Mesenchymal stem cell (in vitro differentiated cells and primary cell): ENCODE data around the gene PDE6B.

Experiments
- DNase-seq: peaks from one replicate; pipeline ENCODE4 v3.0.0-alpha.2; 2013
- H2AFZ ChIP-seq: one replicate; pipeline ENCODE4 v1.6.1; 2013; ENCODE audit warnings: low read depth, mild to moderate bottlenecking, control low read depth, inconsistent platforms, low read length, moderate library complexity
- H2AK5ac ChIP-seq: 2 replicates; pipeline ENCODE4 v1.6.1; 2013; ENCODE audit warnings: low read length, moderate library complexity, mild to moderate bottlenecking, inconsistent platforms; ENCODE audit not compliant: severe bottlenecking
- H2BK120ac ChIP-seq: one replicate; pipeline ENCODE4 v1.6.1; 2013; ENCODE audit warnings: low read depth, mild to moderate bottlenecking, inconsistent platforms, low read length, moderate library complexity
- H2BK12ac ChIP-seq, 2 experiments: one replicate each; pipeline ENCODE4 v1.6.1; 2013; ENCODE audit warnings: inconsistent platforms in 2 of 2, low read length in 2 of 2, mild to moderate bottlenecking in 2 of 2, moderate library complexity in 2 of 2, control low read depth in 1 of 2
- H2BK15ac ChIP-seq: one replicate; pipeline ENCODE4 v1.6.1; 2013; ENCODE audit warnings: mild to moderate bottlenecking, low read depth, inconsistent platforms; ENCODE audit not compliant: poor library complexity, severe bottlenecking
- H2BK5ac ChIP-seq: 2 replicates; pipeline ENCODE4 v1.6.1; 2013; ENCODE audit warnings: low read depth, mild to moderate bottlenecking, low read length, control low read depth, inconsistent platforms; ENCODE audit not compliant: poor library complexity, severe bottlenecking
- H3K14ac ChIP-seq, 2 experiments: one replicate each; pipeline ENCODE4 v1.6.1; 2013; ENCODE audit warnings: inconsistent platforms in 2 of 2, low read length in 2 of 2, control low read depth in 1 of 2, mild to moderate bottlenecking in 1 of 2, moderate library complexity in 1 of 2
- H3K18ac ChIP-seq, 2 experiments: one replicate each; pipeline ENCODE4 v1.6.1; 2013; ENCODE audit warnings: inconsistent platforms in 2 of 2, low read length in 2 of 2, control low read depth in 1 of 2, low read depth in 1 of 2, mild to moderate bottlenecking in 1 of 2
- H3K23ac ChIP-seq, 2 experiments: one replicate each; pipeline ENCODE4 v1.6.1; 2013; ENCODE audit warnings: inconsistent platforms in 2 of 2, low read length in 2 of 2, mild to moderate bottlenecking in 2 of 2, moderate library complexity in 2 of 2, control low read depth in 1 of 2
- H3K27ac ChIP-seq: 2 replicates; pipeline ENCODE4 v1.5.1; 2013; ENCODE audit warnings: mild to moderate bottlenecking, moderate library complexity, low read length, control low read depth, inconsistent platforms; ENCODE audit not compliant: poor library complexity, severe bottlenecking
- H3K27me3 ChIP-seq, 2 experiments: 2 replicates each; pipeline versions ENCODE4 v1.6.1 to v1.7.0; 2013; ENCODE audit warnings: low read length in 2 of 2, mild to moderate bottlenecking in 2 of 2, moderate library complexity in 2 of 2, control low read depth in 1 of 2, inconsistent platforms in 1 of 2; ENCODE audit not compliant: control insufficient read depth in 1 of 2, insufficient read depth in 1 of 2
- H3K36me3 ChIP-seq, 2 experiments: 2 replicates each; pipeline versions ENCODE4 v1.6.1 to v1.7.0; 2013; ENCODE audit warnings: low read length in 2 of 2, control low read depth in 1 of 2, inconsistent platforms in 1 of 2, low read depth in 1 of 2, mild to moderate bottlenecking in 1 of 2; ENCODE audit not compliant: insufficient read depth in 2 of 2, control insufficient read depth in 1 of 2
- H3K4ac ChIP-seq, 2 experiments: one replicate each; pipeline ENCODE4 v1.6.1; 2013; ENCODE audit warnings: inconsistent platforms in 2 of 2, low read length in 2 of 2, mild to moderate bottlenecking in 2 of 2, moderate library complexity in 2 of 2, control low read depth in 1 of 2, low read depth in 1 of 2
- H3K4me1 ChIP-seq: 2 replicates; pipeline ENCODE4 v1.6.1; 2013; ENCODE audit warnings: low read depth, low read length, control low read depth; ENCODE audit not compliant: control insufficient read depth, insufficient read depth
- H3K4me2 ChIP-seq: 2 replicates; pipeline ENCODE4 v1.6.1; 2013; ENCODE audit warnings: low read length, mild to moderate bottlenecking, inconsistent platforms; ENCODE audit not compliant: poor library complexity, severe bottlenecking
- H3K4me3 ChIP-seq, 2 experiments: 2 replicates each; pipeline versions ENCODE4 v1.5.1 to v1.7.0; 2013; ENCODE audit warnings: low read length in 2 of 2, mild to moderate bottlenecking in 2 of 2, control low read depth in 1 of 2, low read depth in 1 of 2; ENCODE audit not compliant: insufficient read depth in 1 of 2
- H3K79me1 ChIP-seq: replicated peaks from 2 replicates; pipeline ENCODE4 v1.6.1; 2013; ENCODE audit warnings: mild to moderate bottlenecking, control low read depth, low read length, inconsistent platforms; ENCODE audit not compliant: poor library complexity, severe bottlenecking
- H3K9ac ChIP-seq: 2 replicates; pipeline ENCODE4 v1.7.0; 2013; ENCODE audit warnings: mild to moderate bottlenecking, low read length, moderate library complexity
- H3K9me3 ChIP-seq: 2 replicates; pipeline ENCODE4 v1.7.0; 2013; ENCODE audit warnings: mild to moderate bottlenecking, low read length; ENCODE audit not compliant: control insufficient read depth
- H4K8ac ChIP-seq: one replicate; pipeline ENCODE4 v1.6.1; 2013; ENCODE audit warnings: inconsistent platforms, mild to moderate bottlenecking, low read length, moderate library complexity
- H4K91ac ChIP-seq: one replicate; pipeline ENCODE4 v1.6.1; 2013; ENCODE audit warnings: mild to moderate bottlenecking, low read length, inconsistent platforms
- WGBS: methylation state at CpG from one replicate; pipeline ENCODE4 v1.1.7; 2013; ENCODE audit warnings: mixed read lengths; 5-methylcytosine and 5-hydroxymethylcytosine counted together

Gene PDE6B

DNA sequence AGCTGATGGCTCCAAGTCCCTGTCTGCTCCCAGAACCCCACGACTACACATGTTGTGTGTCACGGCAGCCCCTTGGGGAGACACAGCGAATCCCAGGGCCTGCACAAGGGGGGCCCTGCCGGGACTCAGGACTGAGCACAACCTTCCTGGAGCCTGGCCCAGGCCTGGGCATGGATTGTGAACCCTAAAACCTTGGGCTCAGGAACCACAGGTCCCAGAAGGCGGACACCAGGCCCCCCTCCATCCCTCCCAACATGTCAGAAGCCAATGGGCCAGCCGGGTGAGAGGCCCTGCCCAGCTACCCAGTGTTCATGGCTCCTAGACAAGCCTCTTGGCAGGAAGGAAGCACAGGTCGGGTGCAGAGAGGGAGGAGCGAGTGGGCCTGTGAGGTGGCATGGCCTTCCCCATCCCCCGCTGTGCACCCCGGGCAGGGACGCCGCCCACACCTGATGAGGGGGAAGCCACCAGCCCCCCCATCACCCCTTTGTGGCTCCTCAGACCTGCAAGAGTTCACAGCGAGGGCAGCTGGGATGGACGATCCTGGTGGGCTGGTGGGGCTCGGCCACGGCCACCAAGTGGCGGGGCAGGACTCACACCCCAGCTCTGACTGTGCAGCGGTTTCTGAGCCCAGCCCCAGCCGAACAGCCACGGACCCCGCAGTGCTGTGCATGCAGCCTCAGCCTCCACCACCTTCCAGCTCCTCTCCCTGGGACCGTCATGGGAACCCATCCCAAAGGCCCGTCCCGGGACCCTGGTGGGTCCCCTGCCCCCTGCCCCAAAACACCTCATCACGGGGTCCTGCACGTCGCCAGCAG is 3.7 kb downstream of the PDE6B start:
- Histone ChIP-seq H3K18ac (no peak overlapping the region), H4K8ac (no peak overlapping the region), H3K4ac (no peak overlapping the region), H3K23ac (no peak overlapping the region), H2BK15ac (no peak overlapping the region), H3K4me1 (peaks cover 20% of the 10 kb centered on the region), H3K4me3 (no peak overlapping the region), H3K27me3 (peaks cover 20 to 23% of the 10 kb centered on the region in 2 experiments), H2BK120ac (no peak overlapping the region), H2AFZ (no peak overlapping the region), H3K36me3 (no peaks in the 10 kb centered on the region), H3K4me2 (no peak overlapping the region), H2AK5ac (no peak overlapping the region), H3K9me3 (peaks cover 11% of the 10 kb centered on the region), H3K27ac (no peak overlapping the region), H2BK5ac (no peak overlapping the region), H3K14ac (no peak overlapping the region), H2BK12ac (no peak overlapping the region), H3K79me1 (no peaks in the 10 kb centered on the region), H3K9ac (no peak overlapping the region), H4K91ac (no peak overlapping the region)
- no peak for DNase-seq
- 89% methylated on average over 25 of the region's 27 CpGs for WGBS

GRCh38 chr4:629636-629914 is 4.2 kb downstream of the PDE6B start:
- no peak overlapping the region for H3K23ac ChIP-seq

DNA sequence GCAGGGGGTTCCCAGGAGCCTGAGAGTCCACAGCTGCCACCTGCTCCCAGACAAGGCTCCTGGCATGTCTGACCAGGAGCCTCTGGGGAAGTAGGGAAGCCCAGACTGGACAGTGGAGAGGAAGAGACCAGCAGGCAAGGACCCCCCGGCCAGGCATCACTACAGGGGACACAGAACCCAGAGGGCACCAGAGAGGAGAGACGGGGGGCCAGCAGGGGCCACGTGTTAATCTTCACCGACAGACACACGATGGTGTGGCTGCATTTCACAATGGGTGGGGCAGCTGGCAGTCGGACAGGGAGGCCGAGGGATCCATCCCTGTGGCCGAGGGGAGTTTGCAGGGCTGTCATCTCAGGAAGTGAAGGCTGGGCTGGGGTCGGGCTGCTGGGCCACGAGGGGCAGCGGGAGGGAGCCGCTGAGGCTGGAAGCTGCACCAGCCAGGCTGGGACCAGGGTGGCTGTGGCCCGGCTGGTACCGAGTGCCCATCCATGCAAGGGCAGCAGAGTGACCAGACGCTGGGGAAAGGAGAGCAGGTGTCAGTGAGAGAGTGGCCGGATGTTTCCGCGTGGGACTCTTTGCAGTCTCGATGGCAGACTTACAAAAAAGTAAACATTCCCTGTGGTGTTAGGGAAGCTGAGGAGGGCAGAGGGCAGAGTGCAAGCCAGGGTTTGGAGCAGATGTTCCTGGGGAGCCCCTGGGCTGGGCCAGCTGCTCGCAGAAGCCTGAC is 4.7 kb downstream of the PDE6B start:
- no peak overlapping the region for H2BK15ac ChIP-seq
- H3K18ac ChIP-seq, result no peak overlapping the region
- H3K4me1 ChIP-seq, result peaks cover 10% of the 10 kb centered on the region
- no peak overlapping the region for H3K4me2 ChIP-seq
- H2AK5ac ChIP-seq, result no peak overlapping the region
- no peak overlapping the region for H3K9ac ChIP-seq
- no peaks in the 10 kb centered on the region for H3K79me1 ChIP-seq
- H3K27ac ChIP-seq, result no peak overlapping the region
- H3K27me3 ChIP-seq, result peaks cover 16 to 23% of the 10 kb centered on the region in 2 experiments
- no peak overlapping the region for H2BK5ac ChIP-seq
- H3K36me3 ChIP-seq, result no peaks in the 10 kb centered on the region
- 75% methylated on average over 20 of the region's 20 CpGs for WGBS
- H3K9me3 ChIP-seq, result peaks cover 11% of the 10 kb centered on the region
- H2BK12ac ChIP-seq, result no peak overlapping the region
- H3K23ac ChIP-seq, result no peak overlapping the region
- H3K4me3 ChIP-seq, result no peak overlapping the region
- no peak overlapping the region for H2AFZ ChIP-seq
- no peak overlapping the region for H2BK120ac ChIP-seq
- no peak overlapping the region for H4K8ac ChIP-seq
- DNase-seq, result no peak
- no peak overlapping the region for H3K4ac ChIP-seq
- no peak overlapping the region for H3K14ac ChIP-seq
- no peak overlapping the region for H4K91ac ChIP-seq

More at GRCh38 chr4:629636-629914, 4.2 kb downstream of the PDE6B start:
- Histone ChIP-seq H3K4me1 (peaks cover 15% of the 10 kb centered on the region), H2BK5ac (no peak overlapping the region), H3K27me3 (peaks cover 18 to 23% of the 10 kb centered on the region in 2 experiments), H3K18ac (no peak overlapping the region), H3K36me3 (no peaks in the 10 kb centered on the region), H3K9ac (no peak overlapping the region), H3K4me2 (no peak overlapping the region), H3K14ac (no peak overlapping the region), H2AK5ac (no peak overlapping the region), H2BK12ac (no peak overlapping the region), H4K8ac (no peak overlapping the region), H2BK120ac (no peak overlapping the region), H3K4me3 (no peak overlapping the region), H3K27ac (no peak overlapping the region), H2AFZ (no peak overlapping the region), H2BK15ac (no peak overlapping the region), H3K79me1 (no peaks in the 10 kb centered on the region), H3K9me3 (peaks cover 11% of the 10 kb centered on the region), H3K4ac (no peak overlapping the region), H4K91ac (no peak overlapping the region)
- DNase-seq, result no peak
- WGBS, result 82% methylated on average over 9 of the region's 9 CpGs

GRCh38 chr4:630656-631055 is 5.3 kb downstream of the PDE6B start:
- Histone ChIP-seq H3K36me3 (no peaks in the 10 kb centered on the region), H2AFZ (no peak overlapping the region), H3K23ac (no peak overlapping the region), H3K14ac (no peak overlapping the region), H4K8ac (no peak overlapping the region), H4K91ac (no peak overlapping the region), H3K27me3 (peaks cover 16 to 23% of the 10 kb centered on the region in 2 experiments), H2BK15ac (no peak overlapping the region), H3K4me3 (no peak overlapping the region), H3K18ac (no peak overlapping the region), H3K4me2 (no peak overlapping the region), H3K4me1 (peaks cover 4% of the 10 kb centered on the region), H2BK120ac (no peak overlapping the region), H2BK12ac (no peak overlapping the region), H3K9ac (no peak overlapping the region), H3K4ac (no peak overlapping the region), H3K27ac (no peak overlapping the region), H3K79me1 (no peaks in the 10 kb centered on the region), H2BK5ac (no peak overlapping the region), H3K9me3 (peaks cover 11% of the 10 kb centered on the region), H2AK5ac (no peak overlapping the region)
- WGBS, result 79% methylated on average over 9 of the region's 9 CpGs
- no peak for DNase-seq
